ENCODE results near the gene FCN1.
A peak's percentile ranks its signal among the peaks of the same experiment; 100 is the strongest.

The FCN1 gene

GRCh38 chr9:134936346-134937163 is 18.8 kb upstream of the FCN1 start:
- no peak for DNase-seq

GRCh38 chr9:134935701-134936345 is 18.1 kb upstream of the FCN1 start:
- DNase-seq = no peak

- no peak for DNase-seq
Measured at GRCh38 chr9:134935056-134935640, 17.4 kb upstream of the FCN1 start.

DNA sequence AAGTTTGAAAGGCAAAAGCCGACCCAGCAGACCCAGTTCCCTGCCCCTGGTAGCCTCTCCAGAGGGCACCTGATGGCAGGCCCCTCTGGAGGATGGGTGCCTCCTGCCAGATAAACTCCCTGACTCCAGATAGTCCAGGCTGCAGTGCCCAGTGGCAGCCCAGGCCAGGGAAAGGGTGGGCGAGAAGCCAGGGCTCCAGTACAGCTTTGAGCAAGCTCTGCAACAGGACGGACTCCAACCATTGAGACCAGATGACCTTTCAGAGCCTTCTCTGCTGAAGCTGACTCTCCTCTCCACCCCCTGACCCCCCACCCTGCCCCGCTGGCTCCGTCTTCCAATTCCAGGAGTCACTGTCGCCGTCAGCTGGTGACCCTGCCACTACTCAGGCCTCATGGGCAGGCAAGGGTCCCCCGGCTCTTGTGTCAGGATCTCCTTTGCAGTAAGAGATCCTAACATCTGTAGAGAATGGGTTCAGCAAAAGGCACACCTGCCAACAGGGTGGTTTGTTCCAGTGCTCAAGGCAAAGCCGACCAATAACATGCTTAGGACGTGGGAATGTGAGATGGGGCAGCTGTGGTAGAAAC is 15.5 kb upstream of the FCN1 start:
- DNase-seq = no peak

DNA sequence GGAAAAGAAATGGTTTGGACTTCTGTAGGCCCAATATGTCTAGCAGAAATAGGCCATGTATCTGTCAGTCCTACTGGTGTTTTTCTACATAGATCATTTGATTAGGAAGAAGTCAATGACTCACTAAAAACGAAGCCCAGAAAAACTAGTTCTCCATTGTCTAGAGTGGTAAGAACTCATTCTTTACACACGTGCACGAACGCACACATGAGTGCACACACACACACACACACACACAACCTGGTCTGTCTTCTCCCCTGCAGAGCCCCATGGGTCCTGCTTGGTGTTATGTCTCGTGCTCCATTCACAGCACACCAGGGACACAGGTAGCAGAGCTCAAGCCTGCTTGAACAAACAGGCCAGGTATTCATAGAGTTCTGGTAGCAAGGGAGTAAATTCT is 14.9 kb upstream of the FCN1 start:
- no peak for DNase-seq

- DNase-seq = no peak
Measured at GRCh38 chr9:134932171-134932570, 14.5 kb upstream of the FCN1 start.

DNA sequence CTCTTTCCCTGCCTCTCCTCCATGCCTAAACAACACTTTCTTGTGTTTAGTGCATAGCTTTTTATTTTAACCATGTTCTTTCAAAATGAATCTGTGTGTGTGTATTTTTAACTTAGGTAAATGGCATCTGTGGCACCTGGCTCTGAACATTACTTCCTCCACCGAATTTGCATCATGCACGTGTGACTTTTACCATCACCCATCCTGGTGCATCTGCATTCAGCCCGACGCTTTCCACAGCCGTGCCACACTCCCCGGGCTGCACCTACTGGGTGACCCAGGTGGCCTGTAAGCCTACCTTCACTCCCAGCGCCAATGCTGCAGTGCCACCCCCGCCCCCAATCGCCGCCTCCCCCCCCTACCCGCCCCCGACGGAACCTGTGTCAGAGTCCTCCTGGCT is 12.7 kb upstream of the FCN1 start:
- no peak for DNase-seq

DNA sequence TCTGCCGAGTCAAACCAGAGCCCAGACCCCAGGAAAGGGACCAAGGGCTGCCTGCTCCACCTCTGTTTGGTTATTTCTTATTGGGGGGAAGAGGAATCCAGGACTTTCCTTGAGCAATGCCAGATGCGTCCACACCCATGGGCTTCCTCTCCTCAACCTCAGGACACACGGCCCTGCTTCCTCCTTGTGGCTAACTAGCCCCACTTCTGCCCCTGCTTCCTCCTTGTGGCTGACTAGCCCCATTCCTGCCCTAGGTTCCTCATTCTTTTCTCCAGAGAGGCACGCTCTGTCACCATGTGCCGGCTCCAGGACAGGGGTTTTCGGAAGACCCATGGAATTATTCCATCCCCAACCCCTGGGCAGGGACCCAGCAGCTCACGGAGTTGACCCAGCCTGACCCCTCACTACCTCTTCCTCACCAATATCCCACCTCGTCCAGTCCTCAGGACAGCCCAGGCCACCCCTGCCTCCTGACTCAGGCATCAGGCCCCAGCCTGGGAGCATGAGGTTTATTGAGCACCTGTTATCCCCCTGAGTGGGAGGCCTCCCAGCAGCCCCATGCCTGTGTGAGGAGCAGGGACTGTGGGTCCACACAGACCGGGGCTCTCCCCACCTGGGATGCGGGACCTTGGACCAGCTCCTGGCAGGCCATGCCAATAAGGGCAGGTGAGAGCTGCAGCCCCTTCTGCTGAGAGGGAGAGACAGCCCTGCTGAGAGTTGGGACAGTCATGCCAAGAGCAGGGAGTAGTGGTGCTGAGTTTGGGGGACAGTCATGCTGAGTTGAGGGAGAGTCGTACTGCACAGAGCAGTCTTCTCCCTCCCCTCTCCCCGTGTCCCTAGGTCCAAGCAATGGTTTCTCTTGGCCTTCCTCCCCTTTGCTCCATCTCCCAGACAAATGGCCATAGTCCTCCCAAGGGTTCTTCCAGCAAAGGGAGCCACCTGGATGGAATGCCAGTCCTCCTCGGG is 11.8 kb upstream of the FCN1 start:
- DNase-seq = peak; percentile 79

DNA sequence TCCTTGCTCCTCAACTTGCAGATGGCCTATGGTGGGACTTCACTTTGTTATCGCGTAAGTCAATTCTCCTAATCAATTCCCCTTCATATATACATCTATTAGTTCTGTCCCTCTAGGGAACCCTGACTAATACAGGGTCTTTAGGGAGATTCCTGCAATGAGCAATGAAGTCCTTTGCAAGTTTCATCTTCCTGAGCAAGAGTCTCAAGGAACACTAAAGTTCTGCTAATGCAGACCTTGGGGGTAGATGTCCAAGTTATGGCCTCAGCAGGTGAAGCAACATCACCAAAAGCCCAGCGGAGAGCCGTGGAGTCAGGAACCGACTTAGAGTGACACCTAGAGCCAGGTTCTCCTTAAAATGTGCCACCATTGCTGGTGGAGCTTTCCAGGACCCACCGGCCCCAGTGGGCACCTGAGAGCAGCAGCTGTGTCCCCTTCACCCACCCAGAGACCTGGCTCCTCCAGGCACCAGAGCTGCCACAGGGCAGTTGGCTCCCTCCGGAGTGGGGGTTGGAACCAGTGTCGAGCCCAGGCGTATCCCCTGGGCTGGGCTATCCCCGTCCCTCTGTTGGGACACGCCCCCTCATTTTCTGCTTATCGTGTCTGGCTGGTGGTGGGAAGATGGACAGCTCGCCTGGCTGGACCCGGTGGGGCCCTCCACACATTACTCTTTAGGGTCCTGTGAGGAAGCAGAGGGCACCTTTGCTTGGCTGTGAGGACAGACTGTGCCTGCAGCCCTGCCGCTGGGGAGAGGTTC is 10.9 kb upstream of the FCN1 start:
- DNase-seq = no peak

DNA sequence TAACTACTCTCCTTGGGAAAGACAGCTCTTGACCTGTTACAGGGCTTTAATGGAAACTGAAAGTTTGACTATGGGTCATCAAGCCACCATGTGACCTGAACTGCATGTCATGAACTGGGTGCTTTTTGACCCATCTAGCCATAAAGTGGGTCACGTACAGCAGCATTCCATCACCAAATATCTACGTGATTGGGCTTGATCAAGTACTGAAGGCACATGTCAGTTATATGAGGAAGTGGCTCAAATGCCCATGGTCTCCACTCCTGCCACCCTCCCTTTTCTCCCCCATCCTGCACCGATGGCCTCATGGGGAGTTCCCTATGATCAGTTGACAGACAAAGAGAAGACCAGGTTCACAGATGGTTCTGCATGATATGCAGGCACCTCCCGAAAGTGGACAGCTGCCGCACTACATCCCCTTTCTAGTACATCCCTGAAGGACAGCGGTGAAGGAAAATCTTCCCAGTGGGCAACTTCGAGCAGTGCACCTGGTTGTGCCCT is 7.3 kb upstream of the FCN1 start:
- no peak for DNase-seq

DNA sequence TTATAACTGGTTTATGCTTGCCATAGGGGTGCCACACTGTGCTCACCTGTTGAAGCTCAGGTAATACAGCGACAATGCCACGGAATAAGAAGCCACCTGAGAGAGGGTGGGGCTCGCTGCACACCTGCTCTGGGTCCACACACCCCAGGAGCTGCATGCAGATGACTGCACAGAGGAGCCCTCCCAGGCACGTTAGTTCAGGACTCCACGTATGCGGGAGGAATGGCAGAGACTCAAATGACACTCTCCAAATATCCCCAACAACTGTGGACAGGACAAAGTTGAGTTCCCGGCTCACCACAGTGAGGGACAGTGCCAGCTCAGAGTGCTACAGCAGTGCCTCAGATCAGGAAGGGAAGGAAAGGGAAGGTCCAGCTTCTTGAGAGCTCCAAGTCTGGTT is 5.8 kb upstream of the FCN1 start:
- DNase-seq = no peak

- no peak for DNase-seq
Measured at GRCh38 chr9:134922932-134923240, 5.2 kb upstream of the FCN1 start.

GRCh38 chr9:134922066-134922931 is 4.6 kb upstream of the FCN1 start:
- no peak for DNase-seq

GRCh38 chr9:134919303-134919702 is 1.6 kb upstream of the FCN1 start:
- DNase-seq = no peak

GRCh38 chr9:134918646-134919045 is 934 bp upstream of the FCN1 start:
- DNase-seq = no peak

- no peak for DNase-seq
Measured at GRCh38 chr9:134916161-134916665, 1.5 kb downstream of the FCN1 start.

DNA sequence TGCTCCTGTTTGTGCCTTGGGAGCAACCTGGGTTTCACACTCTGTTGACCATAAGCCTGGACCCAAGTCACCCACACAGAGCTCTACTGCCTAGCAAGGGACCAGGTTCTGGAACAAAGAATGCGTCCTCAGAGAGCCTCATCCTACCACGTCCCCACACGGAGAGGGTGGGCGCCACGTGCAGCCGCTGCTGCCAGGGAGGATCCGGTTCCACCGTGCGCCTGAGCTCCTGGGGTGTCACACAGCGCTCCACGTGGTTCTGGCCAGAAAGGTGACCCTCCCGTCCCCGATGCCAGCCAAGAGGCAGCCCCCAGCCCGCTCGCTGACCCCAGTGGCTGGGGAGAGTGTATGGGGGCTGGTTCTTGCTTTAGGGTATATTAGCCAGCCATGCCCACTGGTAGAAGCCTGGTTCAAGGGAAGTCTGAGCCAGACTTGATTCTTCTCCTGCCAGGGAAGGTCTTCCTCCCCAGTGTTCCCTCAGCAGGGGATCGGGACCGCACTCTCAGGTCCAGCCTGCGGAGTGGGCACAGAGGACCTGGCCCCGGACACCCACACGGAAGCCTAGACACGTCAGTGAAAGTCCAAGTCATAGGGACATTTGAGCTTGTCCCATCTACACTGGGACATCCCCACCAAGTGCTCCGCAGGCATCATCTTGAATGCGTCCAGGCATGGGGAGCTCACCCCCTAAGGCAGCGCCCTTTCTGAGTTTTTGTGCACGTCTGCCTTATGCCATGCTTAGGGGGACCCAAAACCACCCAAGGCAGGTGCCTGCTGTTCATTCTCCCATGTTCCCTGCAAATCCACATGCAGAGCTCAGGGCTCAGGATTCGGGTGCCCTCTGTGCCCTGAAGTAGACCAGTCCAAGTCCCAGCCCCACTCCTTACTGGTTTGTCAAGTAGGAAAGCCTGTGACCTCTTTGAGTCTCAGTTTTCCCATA is 2.4 kb downstream of the FCN1 start:
- DNase-seq = no peak

GRCh38 chr9:134914501-134914834 is 3.2 kb downstream of the FCN1 start:
- DNase-seq = no peak

DNA sequence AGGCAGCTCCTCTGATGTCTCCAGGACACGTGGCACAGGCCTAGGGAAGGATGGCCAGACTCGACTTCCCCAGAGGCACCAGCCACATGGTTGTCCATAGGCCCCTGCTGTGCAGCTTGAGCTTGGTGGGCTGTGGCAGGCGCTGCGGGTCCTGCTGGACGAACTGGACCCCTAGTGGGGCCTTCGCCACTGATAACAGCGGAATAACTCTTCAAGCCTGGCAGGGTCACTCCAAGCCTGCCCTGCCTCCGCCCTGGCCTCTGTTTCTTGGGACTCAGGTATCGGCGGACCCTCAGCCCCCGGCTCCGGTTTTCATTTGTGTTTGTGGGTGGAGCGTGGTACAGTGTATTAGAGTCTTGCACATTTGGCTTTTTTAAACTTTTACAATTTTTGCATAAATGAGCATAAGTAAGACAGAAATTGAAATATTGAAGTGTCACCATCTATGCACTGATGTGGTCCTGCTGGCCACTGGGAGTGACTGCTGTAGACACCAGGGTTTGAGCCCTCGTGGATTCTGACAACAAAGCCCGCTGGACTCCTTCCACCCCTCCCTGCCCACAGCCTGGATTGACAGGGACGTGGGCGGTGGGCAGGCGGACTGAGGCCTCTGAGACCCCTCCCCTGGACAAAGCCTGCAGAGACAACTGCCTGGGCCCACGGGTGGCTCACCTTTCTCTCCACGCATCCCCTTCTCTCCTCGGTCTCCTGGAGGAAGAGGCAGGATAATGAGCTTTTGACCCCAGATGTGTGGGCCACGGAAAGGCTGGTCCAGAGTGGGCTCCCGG is 3.8 kb downstream of the FCN1 start:
- no peak for DNase-seq

Measured in GDM1 (cell line).